ENCODE data around the gene ZFR.
A peak's percentile ranks its signal among the peaks of the same experiment; 100 is the strongest.
"Not testable (repeated sequence)": the region's sequence is repeated elsewhere in the genome, so short reads cannot be mapped to it uniquely, and the experiment has no call there.

Gene ZFR

GRCh38 chr5:32450952-32451351, 6.4 kb upstream of the ZFR start:
- DNase-seq: no peak

- DNase-seq: no peak
Observed at GRCh38 chr5:32449262-32449661, 4.7 kb upstream of the ZFR start.

GRCh38 chr5:32446630-32447029, 2.1 kb upstream of the ZFR start:
- no peak for DNase-seq

- no peak for DNase-seq
Observed at GRCh38 chr5:32445831-32446614, 1.5 kb upstream of the ZFR start.

GRCh38 chr5:32445287-32445758, 783 bp upstream of the ZFR start:
- DNase-seq: no peak

- DNase-seq: peak; percentile 19 to 50 (median 42)
Observed at GRCh38 chr5:32443541-32444430, 754 bp downstream of the ZFR start.

- no peak for DNase-seq
Observed at GRCh38 chr5:32443145-32443540, 1.4 kb downstream of the ZFR start.

- no peak for DNase-seq
Observed at GRCh38 chr5:32439086-32439642, 5.4 kb downstream of the ZFR start.

- DNase-seq: no peak
Observed at GRCh38 chr5:32436553-32437242, 7.8 kb downstream of the ZFR start.

GRCh38 chr5:32435383-32435782, 9.2 kb downstream of the ZFR start:
- DNase-seq: no peak

- no peak for DNase-seq
Observed at GRCh38 chr5:32434221-32434620, 10.3 kb downstream of the ZFR start.

- DNase-seq: no peak
Observed at GRCh38 chr5:32432633-32433032, 11.9 kb downstream of the ZFR start.

- DNase-seq: not testable (repeated sequence)
Observed at GRCh38 chr5:32430825-32431224, 13.7 kb downstream of the ZFR start.

- DNase-seq: no peak
Observed at GRCh38 chr5:32428426-32428825, 16.1 kb downstream of the ZFR start.

GRCh38 chr5:32426440-32427151, 17.9 kb downstream of the ZFR start:
- no peak for DNase-seq

GRCh38 chr5:32422697-32423096, 21.8 kb downstream of the ZFR start:
- no peak for DNase-seq

GRCh38 chr5:32421075-32421474, 23.5 kb downstream of the ZFR start:
- no peak for DNase-seq

- DNase-seq: no peak
Observed at GRCh38 chr5:32420506-32420905, 24.0 kb downstream of the ZFR start.

GRCh38 chr5:32419791-32420190, 24.7 kb downstream of the ZFR start:
- no peak for DNase-seq

- DNase-seq: no peak
Observed at GRCh38 chr5:32413466-32414263, 30.9 kb downstream of the ZFR start.

GRCh38 chr5:32410630-32411029, 33.9 kb downstream of the ZFR start:
- no peak for DNase-seq
